GM12878 (cell line): ENCODE results near the gene DPY19L1. TPM values are rescaled to one million over a fixed set of nuclear protein-coding genes. Genes with fewer than 3 reads are reported as not detected.
A peak's percentile ranks its signal among the peaks of the same experiment; 100 is the strongest.

Experiments
- ASH2L ChIP-seq: fragments of 300-600, 200-600 bp; sonication (generic); IDR thresholded peaks from 2 replicates; pipeline ENCODE4 v1.6.1; 2017; ENCODE audit warnings: low read depth, mild to moderate bottlenecking, borderline replicate concordance
- ATF3 ChIP-seq: IDR thresholded peaks from 2 replicates; pipeline ENCODE4 v1.6.1; 2011; ENCODE audit warnings: low read depth, mild to moderate bottlenecking, low read length, moderate library complexity, borderline replicate concordance; ENCODE audit errors: extremely low read depth
- BACH1 ChIP-seq: fragments of 450-650 bp; IDR thresholded peaks from 2 replicates; pipeline ENCODE4 v1.6.1; 2017; ENCODE audit warnings: mild to moderate bottlenecking, borderline replicate concordance
- BCL3 ChIP-seq: IDR thresholded peaks from 2 replicates; pipeline ENCODE4 v1.6.1; 2011; ENCODE audit warnings: borderline replicate concordance, low read depth, mild to moderate bottlenecking, moderate library complexity, low read length; ENCODE audit not compliant: insufficient read depth, poor library complexity, severe bottlenecking
- BRCA1 ChIP-seq: IDR thresholded peaks from 2 replicates; pipeline ENCODE4 v1.6.1; 2011; ENCODE audit warnings: low read depth, low read length, improper control_type of control experiment
- CEBPZ ChIP-seq: fragments of 150-350 bp; IDR thresholded peaks from 2 replicates; pipeline ENCODE4 v1.6.1; 2016; ENCODE audit warnings: low read depth, low read length
- DPF2 ChIP-seq: fragments of 450-650 bp; IDR thresholded peaks from 2 replicates; pipeline ENCODE4 v1.6.1; 2017; ENCODE audit warnings: mild to moderate bottlenecking
- EED ChIP-seq: sonication (generic); IDR thresholded peaks from 2 replicates; pipeline ENCODE4 v1.6.1; 2016; ENCODE audit warnings: antibody characterized with exemption, low read depth
- IRF5 ChIP-seq: fragments of 450-650 bp; IDR thresholded peaks from 2 replicates; pipeline ENCODE4 v1.6.1; 2017; ENCODE audit warnings: borderline replicate concordance
- NFXL1 ChIP-seq: fragments of 450-650 bp; IDR thresholded peaks from 2 replicates; pipeline ENCODE4 v1.6.1; 2017; ENCODE audit warnings: antibody characterized with exemption, mild to moderate bottlenecking, borderline replicate concordance
- POU2F2 ChIP-seq: IDR thresholded peaks from 3 replicates; pipeline ENCODE4 v1.6.1; 2011; ENCODE audit warnings: low read depth, mild to moderate bottlenecking, low read length, borderline replicate concordance
- SREBF1 ChIP-seq: IDR thresholded peaks from 2 replicates; pipeline ENCODE4 v1.6.1; 2012; ENCODE audit warnings: mild to moderate bottlenecking, low read length
- TCF12 ChIP-seq: IDR thresholded peaks from 2 replicates; pipeline ENCODE4 v1.6.1; 2011; ENCODE audit warnings: low read depth, mild to moderate bottlenecking, low read length
- TCF7 ChIP-seq: IDR thresholded peaks from 2 replicates; pipeline ENCODE4 v1.6.1; 2014; ENCODE audit warnings: antibody characterized with exemption, borderline replicate concordance
- ZNF687 ChIP-seq: fragments of 450-650 bp; IDR thresholded peaks from 2 replicates; pipeline ENCODE4 v1.6.1; 2017; ENCODE audit warnings: mild to moderate bottlenecking, moderate library complexity
- polyA plus RNA-seq, 11 experiments: library from polyadenylated mRNA; depleted of rRNA in 4 of 11; unstranded in 6 of 11; stranded (reverse) in 5 of 11; fragments of >200 nt; fragmentation: Nextera tagmentation in 4 of 11; fragmentation: Illumina TruSeq in 1 of 11; extraction: Ambion mirVana in 4 of 11; extraction: Trizol in 1 of 11; gene quantifications; 1 replicate in 1 of 11; 2 replicates in 10 of 11; pipeline versions ENCODE4 v1.2.1 to v1.2.3, GENCODE V29; 2011 to 2016; ENCODE audit warnings: inconsistent platforms in 2 of 11, missing spikeins in 2 of 11, low read depth in 1 of 11
- total RNA-seq, 4 experiments: library from RNA; depleted of rRNA in 3 of 4; stranded (reverse); fragments of >200 nt in 3 of 4; fragmentation: Illumina TruSeq in 1 of 4; extraction: Trizol in 1 of 4; gene quantifications; 2 replicates each; pipeline versions ENCODE4 v1.2.1 to v1.2.3, GENCODE V29; 2013 to 2021

DPY19L1 gene
- total and polyA plus RNA-seq, 10 of the 15 experiments (the other 5 are each of a cell fraction or from before 2014, with no cell fraction given), result 0.47 to 35.4 (median 3.8) TPM

- TF ChIP-seq ATF3, result no peak
- TF ChIP-seq TCF12, result no peak
- TF ChIP-seq DPF2, result peak; percentile 91
- no peak for TF ChIP-seq CEBPZ
- TF ChIP-seq EED, result peak; percentile 38; the same call in 1 of the 2 replicates
- TF ChIP-seq TCF7, result no peak
- no peak for TF ChIP-seq BRCA1
- TF ChIP-seq BACH1, result peak; percentile 81
- 0 out of 2 replicates have a peak, but pooled peaks have one; percentile 10 for TF ChIP-seq ZNF687
- TF ChIP-seq IRF5, result no peak
- no peak for TF ChIP-seq POU2F2
- no peak for TF ChIP-seq ASH2L
- no peak for TF ChIP-seq NFXL1
- no peak for TF ChIP-seq SREBF1
- no peak for TF ChIP-seq BCL3
Measured at GRCh38 chr7:35037526-35038341, 449 bp upstream of the DPY19L1 start (continued).
